NCI-H446 treated with DMSO at 0.1 percent for 48 hours (cell line): ENCODE data around the gene SH3TC1.
A peak's percentile ranks its signal among the peaks of the same experiment; 100 is the strongest.

ENCODE experiments used
- DNase-seq: peaks from one replicate; lab custom pipeline; 2025; lab: John Stamatoyannopoulos, UW

SH3TC1 gene

DNA sequence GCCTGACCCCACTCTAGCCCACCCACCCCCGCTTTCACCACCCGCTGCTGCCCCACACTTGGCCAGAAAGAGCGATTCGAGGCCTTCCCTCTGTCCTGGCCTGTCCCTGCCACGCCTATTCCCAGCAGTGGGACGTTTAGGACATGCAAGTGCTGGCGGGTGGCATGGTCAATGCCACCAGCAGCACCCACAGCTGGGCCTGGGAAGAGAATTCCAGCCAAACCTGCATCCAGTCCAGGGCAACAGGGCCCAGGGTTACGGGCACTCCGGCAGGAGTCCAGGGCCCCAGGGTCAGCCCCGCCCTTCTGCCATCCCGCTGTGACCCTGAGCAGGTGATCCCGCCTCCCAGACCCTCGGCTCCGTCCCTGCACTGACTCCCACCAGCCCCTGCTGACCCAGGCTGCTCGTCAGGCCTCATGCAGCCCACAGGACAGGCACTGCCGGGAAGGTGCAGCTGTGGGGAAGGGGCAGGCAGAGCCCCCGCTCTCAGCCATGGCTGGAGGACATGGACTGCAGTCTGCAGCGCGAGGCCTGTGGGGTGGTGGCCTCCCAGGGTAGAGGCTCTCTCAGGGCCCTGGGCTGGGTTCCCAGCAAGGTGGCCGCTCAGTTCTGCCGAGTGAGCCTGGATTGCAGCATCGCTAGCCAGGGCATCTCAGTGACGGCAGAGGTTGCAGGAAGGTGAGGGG is 63.7 kb downstream of the SH3TC1 start:
- DNase-seq = no peak

DNA sequence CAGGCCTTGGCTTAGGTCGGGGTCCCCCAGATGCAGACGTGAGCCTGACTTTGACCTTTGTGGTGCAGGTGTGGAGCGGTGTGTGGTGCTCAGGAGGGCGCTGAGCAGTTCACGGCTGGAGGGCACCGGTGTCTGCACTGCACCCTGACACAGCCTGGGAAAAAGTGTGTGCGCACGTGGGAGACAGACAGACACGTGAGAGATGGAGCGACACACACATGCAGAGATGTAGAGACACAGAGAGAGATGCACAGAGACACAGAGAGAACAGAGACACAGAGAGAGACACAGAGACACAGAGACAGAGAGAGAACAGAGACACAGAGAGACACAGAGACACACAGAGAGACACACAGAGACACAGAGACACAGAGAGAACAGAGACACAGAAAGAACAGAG is 64.3 kb downstream of the SH3TC1 start:
- DNase-seq = no peak

DNA sequence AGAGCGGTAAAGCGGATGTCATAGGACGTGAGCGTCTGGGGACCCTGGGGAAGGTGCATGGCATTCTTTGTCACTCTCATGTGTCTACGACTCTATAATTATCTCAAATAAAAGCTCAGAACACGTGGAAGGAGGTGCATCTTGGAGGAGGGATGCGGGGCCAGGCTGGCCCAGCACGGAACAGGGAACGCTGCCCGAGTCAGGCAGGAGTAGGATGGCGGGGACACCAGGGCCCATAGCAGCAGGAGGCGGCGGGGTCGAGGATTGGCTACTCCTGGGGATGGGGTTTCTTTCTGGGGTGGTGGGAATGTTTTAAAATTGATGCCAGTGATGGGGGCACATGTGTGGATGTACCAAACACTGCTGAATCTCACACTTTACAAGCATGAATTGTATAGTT is 65.0 kb downstream of the SH3TC1 start:
- DNase-seq = no peak

GRCh38 chr4:8265171-8265929 is 66.3 kb downstream of the SH3TC1 start:
- DNase-seq = no peak

DNA sequence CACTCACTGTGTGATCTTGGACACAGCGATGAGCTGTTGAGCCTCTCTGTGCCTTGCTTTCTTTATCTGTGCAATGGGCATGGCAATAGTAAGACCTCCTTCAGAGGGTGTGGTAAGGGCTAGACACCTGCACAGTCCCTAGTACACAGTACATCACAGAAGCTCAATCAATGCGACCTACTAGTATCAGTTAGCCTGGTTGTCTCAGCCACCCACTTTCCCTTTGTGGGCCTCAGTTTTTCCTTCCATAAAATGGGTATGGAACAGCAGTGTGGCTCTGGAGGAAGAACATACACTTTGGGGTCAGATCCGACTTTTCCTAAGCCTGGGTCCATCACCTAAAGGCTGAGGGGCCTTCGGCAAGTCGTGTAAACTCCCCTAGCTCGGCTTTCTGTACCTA is 67.0 kb downstream of the SH3TC1 start:
- no peak for DNase-seq

GRCh38 chr4:8266508-8266907 is 67.4 kb downstream of the SH3TC1 start:
- no peak for DNase-seq

GRCh38 chr4:8267077-8267476 is 68.0 kb downstream of the SH3TC1 start:
- no peak for DNase-seq

DNA sequence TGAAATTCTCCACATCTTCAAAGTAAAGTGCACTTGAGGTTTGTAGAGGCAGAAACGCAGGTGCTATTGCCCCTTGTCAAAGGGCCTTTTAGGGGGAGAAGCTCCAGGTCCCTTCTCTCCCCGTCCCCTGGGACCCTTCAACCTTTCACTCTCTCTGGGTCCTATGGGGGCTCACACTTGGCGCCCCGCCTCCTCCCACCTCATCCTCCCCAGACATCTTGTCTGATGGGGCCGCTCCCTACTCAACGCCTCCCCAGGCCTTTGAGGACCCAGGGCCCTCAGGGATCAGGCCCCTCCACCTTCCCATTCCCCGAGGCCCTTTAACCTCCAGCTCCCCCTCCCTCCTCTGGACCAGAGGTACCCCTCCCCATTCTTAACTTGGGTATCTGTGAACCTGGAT is 69.1 kb downstream of the SH3TC1 start:
- DNase-seq = no peak

- DNase-seq = no peak
Observed at GRCh38 chr4:8268901-8269534, 69.9 kb downstream of the SH3TC1 start.

DNA sequence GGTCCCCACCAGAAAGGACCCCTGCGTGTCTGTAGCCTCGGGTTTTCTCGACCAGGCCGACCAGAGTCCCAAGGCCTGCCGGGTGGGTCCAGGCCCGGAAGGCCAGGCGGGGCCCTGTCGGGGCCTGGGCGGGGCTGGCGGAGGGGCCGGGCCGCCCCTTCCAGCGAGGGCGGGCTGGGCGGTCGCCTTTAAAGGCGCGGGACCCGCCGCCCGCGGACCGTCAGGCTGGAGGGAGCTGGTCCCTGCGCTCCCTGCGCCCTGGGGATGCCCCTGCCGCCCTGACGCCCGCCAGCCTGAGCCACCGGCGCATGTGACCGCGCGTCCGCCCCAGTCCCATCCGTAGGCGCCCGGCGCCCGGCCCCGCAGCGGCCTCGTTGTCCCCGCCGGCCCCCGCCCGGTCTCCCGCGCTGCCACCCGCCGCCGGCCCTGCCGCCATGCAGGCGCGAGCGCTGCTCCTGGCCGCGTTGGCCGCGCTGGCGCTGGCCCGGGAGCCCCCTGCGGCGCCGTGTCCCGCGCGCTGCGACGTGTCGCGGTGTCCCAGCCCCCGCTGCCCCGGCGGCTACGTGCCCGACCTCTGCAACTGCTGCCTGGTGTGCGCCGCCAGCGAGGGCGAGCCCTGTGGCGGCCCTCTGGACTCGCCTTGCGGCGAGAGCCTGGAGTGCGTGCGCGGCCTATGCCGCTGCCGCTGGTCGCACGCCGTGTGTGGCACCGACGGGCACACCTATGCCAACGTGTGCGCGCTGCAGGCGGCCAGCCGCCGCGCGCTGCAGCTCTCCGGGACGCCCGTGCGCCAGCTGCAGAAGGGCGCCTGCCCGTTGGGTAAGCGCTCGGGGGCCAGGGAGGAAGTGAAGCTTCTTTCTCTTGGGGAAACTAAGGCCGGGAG is 70.7 kb downstream of the SH3TC1 start, which contains the start of gene HTRA3:
Gene HTRA3, plus strand, starts transcription at position 220 of the 883 bp plus-strand sequence. Its CDS starts 215 bp downstream, at position 435.
- DNase-seq = no peak

GRCh38 chr4:8270418-8270771 is 71.3 kb downstream of the SH3TC1 start:
- DNase-seq = no peak

GRCh38 chr4:8270912-8271815 is 72.1 kb downstream of the SH3TC1 start:
- no peak for DNase-seq

GRCh38 chr4:8271821-8272220 is 72.7 kb downstream of the SH3TC1 start:
- DNase-seq = no peak

DNA sequence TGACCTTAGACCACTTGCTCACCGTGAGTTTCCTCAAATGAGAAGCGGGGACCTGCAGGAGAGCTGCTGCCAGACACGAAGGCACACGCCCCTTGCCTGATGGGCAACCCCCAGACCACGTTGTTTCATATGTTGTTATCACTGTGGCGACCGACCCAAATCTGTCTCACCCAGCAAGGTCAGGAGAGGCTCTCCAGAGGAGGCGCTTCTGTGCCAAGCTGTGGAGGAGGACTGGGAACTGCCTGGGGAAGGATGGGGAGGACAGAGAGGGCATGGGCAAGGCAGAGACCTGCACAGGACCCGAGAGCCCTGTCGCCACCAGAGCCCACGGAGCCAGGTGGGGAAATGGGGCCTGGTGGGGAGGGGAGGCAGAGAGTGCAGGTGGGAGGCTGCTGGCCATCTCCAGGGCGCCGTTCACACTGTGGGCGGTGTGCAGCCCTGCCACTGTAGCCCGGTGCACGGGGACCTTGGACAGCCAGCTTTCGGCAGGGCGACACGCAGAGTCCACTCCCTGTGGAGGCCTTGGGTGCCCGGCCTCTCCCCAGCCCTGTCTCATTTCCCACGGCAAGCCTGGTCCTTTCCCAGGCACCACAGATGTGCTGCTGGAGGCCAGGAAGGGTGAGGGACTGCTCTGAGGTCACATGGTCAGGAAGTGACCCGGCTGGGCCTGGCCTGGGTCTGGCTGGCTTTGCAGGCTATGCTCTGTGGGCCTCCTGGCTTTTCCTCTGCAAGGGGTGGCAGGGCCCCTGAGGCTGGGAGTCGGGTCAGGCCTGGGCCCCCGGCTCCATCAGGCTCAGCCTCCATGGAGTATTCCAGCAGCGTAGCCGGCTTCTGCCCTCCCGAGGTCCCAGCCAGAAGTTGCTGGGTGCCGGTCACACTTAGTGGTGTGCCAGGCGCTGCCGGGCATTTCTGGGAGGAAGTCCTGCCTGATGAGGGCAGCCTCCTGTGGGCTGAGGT is 73.7 kb downstream of the SH3TC1 start:
- no peak for DNase-seq

- no peak for DNase-seq
Observed at GRCh38 chr4:8273450-8273849, 74.4 kb downstream of the SH3TC1 start.

GRCh38 chr4:8274066-8274652 is 75.1 kb downstream of the SH3TC1 start:
- DNase-seq = no peak

- peak; percentile 57 for DNase-seq
Observed at GRCh38 chr4:8274765-8275547, 75.9 kb downstream of the SH3TC1 start.

DNA sequence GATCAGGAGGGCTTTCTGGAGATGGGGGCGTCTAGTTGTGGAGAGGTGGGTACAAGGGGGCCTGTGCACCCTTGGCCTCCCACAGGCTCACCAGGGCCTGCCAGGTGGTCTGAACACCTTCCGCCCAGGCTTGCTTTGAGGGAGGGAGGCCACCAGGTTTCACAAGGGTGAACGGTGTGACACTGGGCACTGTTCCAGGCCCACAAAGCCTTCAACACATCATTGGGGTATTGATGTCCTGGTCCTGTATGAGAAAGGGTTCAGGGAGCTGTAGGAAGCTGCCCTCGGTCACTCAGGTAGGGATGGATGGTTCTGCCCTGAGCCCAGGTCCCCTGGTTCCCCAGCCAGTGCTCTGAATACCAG is 76.4 kb downstream of the SH3TC1 start:
- no peak for DNase-seq
